DOHH2 (cell line): ENCODE measurements around the gene AGRN.

Experiments
- EZH2phosphoT487 ChIP-seq: fragments of 200-600 bp; sonication (generic); IDR thresholded peaks from 2 replicates; pipeline ENCODE4 v1.6.1; 2017; ENCODE audit warnings: borderline replicate concordance, mild to moderate bottlenecking, antibody characterized with exemption, low read length, moderate library complexity, mixed read lengths
- TF ChIP-seq, protein P1 (sequence below): fragments of 200-600 bp; sonication (generic); IDR thresholded peaks from one replicate; pipeline ENCODE4 v1.5.1; 2014; ENCODE audit warnings: antibody characterized with exemption, mild to moderate bottlenecking, low read depth, low read length; ENCODE audit not compliant: poor library complexity, severe bottlenecking

DNA sequence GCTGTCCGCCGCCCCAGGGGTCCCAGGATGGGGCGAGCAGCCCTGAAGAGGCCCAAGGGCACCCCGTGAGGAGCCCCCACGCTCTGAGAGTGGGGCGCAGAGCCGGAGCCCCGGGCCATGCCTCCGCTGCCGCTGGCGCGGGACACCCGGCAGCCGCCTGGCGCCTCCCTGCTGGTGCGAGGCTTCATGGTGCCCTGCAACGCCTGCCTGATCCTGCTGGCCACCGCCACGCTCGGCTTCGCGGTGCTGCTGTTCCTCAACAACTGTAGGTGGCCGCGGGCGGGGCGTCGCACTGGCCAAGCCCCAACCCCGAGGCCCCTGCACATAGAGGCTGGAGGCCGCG is 14.5 kb downstream of the AGRN start:
- TF ChIP-seq, protein P1, sequence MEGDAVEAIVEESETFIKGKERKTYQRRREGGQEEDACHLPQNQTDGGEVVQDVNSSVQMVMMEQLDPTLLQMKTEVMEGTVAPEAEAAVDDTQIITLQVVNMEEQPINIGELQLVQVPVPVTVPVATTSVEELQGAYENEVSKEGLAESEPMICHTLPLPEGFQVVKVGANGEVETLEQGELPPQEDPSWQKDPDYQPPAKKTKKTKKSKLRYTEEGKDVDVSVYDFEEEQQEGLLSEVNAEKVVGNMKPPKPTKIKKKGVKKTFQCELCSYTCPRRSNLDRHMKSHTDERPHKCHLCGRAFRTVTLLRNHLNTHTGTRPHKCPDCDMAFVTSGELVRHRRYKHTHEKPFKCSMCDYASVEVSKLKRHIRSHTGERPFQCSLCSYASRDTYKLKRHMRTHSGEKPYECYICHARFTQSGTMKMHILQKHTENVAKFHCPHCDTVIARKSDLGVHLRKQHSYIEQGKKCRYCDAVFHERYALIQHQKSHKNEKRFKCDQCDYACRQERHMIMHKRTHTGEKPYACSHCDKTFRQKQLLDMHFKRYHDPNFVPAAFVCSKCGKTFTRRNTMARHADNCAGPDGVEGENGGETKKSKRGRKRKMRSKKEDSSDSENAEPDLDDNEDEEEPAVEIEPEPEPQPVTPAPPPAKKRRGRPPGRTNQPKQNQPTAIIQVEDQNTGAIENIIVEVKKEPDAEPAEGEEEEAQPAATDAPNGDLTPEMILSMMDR: no peak
- no peak for TF ChIP-seq EZH2phosphoT487
